OCI-LY3 (cell line): ENCODE measurements around the gene ZKSCAN4.

ENCODE experiments used
- CTCF ChIP-seq: fragments of 200-600, 300-600 bp; sonication (generic); IDR thresholded peaks from 2 replicates; pipeline ENCODE4 v1.5.1; 2014; ENCODE audit warnings: antibody characterized with exemption, low read length, low read depth
- EZH2phosphoT487 ChIP-seq: fragments of 200-600 bp; shearing (Covaris generic); IDR thresholded peaks from 2 replicates; pipeline ENCODE4 v1.6.1; 2018; ENCODE audit warnings: antibody characterized with exemption, mixed run types, low read depth

GRCh38 chr6:28206527-28206926 lies 45.5 kb downstream of the ZKSCAN4 start:
- TF ChIP-seq CTCF (no peak), EZH2phosphoT487 (no peak)
